Stomach smooth muscle (tissue), 2 donors: ENCODE data around the gene CDCP1.
"Not testable (repeated sequence)": the region's sequence is repeated elsewhere in the genome, so short reads cannot be mapped to it uniquely, and the experiment has no call there.

Source experiments
- H3K27ac ChIP-seq: one replicate; pipeline ENCODE4 v1.7.0; 2013; ENCODE audit warnings: mild to moderate bottlenecking, low read length, inconsistent platforms
- H3K27me3 ChIP-seq, 2 donors: one replicate each; pipeline ENCODE4 v1.7.0; 2013; ENCODE audit warnings: low read length in 2 of 2; ENCODE audit not compliant: insufficient read depth in 2 of 2, control insufficient read depth in 1 of 2
- H3K36me3 ChIP-seq, 2 donors: one replicate each; pipeline ENCODE4 v1.7.0; 2013; ENCODE audit warnings: low read length in 2 of 2; ENCODE audit not compliant: control insufficient read depth in 2 of 2, insufficient read depth in 2 of 2
- H3K4me1 ChIP-seq: one replicate; pipeline ENCODE4 v1.7.0; 2013; ENCODE audit warnings: low read length; ENCODE audit not compliant: control insufficient read depth, insufficient read depth
- H3K4me3 ChIP-seq, 2 donors: one replicate each; pipeline ENCODE4 v1.7.0; 2013; ENCODE audit warnings: low read length in 2 of 2
- H3K9ac ChIP-seq, 2 donors: one replicate each; pipeline ENCODE4 v1.7.0; 2013; ENCODE audit warnings: low read length in 2 of 2, mild to moderate bottlenecking in 1 of 2
- H3K9me3 ChIP-seq, 2 donors: one replicate each; pipeline ENCODE4 v1.7.0; 2013; ENCODE audit warnings: low read length in 2 of 2; ENCODE audit not compliant: control insufficient read depth in 2 of 2
- donor health status: healthy.
- donor health status: Pancreatic carcinoma.

The CDCP1 gene

DNA sequence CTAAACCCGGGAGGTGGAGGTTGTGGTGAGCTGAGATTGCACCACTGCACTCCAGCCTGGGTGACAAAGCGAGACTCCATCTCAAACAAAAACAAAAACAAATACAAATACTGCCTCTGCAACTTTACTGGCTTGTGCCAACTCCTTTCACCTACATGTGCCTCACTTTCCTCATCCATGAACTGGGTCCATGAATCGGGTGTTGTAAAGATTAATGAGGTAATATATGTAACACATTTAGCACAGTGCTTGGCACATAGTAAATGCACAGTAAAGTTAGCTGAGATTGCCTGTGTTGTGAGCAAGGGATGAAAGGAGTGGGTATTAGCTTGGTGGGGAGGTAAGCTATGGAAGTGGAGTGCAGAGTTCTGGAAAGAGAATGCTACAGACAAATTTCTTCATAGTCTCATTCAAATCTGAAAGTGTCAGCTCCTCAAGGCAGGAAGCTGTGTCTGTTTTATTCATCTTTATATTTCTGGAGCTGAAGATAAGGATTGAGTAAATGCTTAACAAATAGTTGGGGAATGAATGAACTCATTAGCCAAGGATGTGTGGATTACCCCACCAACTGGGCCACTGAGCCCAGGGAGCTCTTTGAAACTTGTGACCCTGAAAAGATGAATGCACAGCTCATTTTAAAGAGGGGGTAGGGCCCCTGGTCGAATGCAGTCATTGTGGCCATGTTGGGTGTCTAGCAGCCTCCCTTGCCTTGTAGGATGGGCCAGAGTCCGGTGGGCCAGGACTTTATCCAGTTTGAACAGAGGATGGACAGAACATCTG lies 7.7 kb upstream of the CDCP1 start:
- H3K4me1 ChIP-seq: no peaks in the 10 kb centered on the region
- no peaks in the 10 kb centered on the region for H3K27me3 ChIP-seq
- no peak overlapping the region for H3K4me3 ChIP-seq
- H3K27ac ChIP-seq: no peak overlapping the region
- no peak overlapping the region for H3K9ac ChIP-seq
- peaks cover 0 to 5% of the 10 kb centered on the region in 2 donors for H3K9me3 ChIP-seq
- no peaks in the 10 kb centered on the region for H3K36me3 ChIP-seq

DNA sequence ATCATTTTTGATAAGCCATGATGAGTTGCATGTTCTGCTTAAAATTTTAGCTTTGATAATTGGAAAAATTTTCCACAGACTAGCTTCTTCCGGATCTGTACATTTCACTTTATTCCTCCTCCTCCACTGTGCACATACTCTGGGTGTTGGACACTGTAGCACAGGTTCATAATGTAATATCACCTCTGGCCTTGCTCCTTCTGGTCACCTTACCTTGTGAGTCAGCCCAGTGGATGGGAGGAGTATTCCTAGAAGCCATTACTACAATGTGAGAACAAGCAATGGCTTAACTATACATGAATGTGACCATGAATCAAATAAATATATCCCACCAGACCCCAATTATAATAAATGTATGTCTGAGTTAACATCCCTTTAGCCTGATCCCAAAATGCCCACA lies 6.1 kb upstream of the CDCP1 start:
- no peaks in the 10 kb centered on the region for H3K4me1 ChIP-seq
- H3K4me3 ChIP-seq: no peak overlapping the region
- H3K36me3 ChIP-seq: no peaks in the 10 kb centered on the region
- no peak overlapping the region for H3K27ac ChIP-seq
- no peak overlapping the region for H3K9ac ChIP-seq
- peaks cover 0 to under 1% of the 10 kb centered on the region in 2 donors for H3K27me3 ChIP-seq
- peaks cover 0 to 5% of the 10 kb centered on the region in 2 donors for H3K9me3 ChIP-seq

DNA sequence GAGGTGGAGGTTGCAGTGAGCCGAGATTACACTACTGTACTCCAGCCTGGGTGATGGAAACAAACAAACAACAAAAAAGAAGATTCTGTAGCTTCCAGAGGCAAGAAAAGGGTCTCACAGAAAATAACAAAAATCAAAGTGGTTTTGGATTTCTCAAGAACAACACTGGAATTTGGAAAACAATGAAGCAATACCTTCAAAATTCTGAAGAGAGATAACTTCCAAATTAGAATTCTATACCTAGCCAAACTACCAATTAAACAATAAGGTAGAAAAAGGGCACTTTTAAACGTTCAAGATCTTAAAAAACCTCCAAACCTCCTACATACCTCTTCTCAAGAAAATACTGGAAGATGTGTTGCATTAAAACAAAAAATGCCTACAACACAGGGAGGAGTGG lies 4.9 kb upstream of the CDCP1 start:
- Histone ChIP-seq H3K4me1 (peaks cover 2% of the 10 kb centered on the region), H3K9ac (no peak overlapping the region), H3K36me3 (no peaks in the 10 kb centered on the region), H3K4me3 (no peak overlapping the region), H3K27me3 (peaks cover 8% of the 10 kb centered on the region in 2 donors), H3K9me3 (peaks cover 0 to 5% of the 10 kb centered on the region in 2 donors), H3K27ac (no peak overlapping the region)

DNA sequence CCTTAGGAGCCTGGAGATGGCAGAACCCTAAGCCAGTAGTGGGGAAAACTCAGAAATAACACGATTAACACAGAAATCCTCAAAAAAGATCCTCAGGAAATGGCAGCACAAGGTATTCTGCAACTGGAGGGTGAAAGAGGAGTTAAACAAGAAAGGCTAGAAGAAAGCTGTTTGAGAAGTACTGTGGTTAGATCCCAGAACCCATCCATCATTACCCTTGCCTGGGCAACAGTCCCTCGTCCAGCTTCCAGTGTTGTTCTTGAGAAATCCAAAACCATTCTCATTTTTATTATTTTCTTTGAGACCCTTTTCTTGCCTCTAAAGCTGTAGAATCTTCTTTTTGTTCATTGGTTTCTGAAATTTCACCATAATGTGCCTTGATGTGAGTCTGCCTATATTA lies 2.7 kb upstream of the CDCP1 start:
- Histone ChIP-seq H3K4me1 (peaks cover 12% of the 10 kb centered on the region), H3K36me3 (no peaks in the 10 kb centered on the region), H3K27ac (no peak overlapping the region), H3K27me3 (peaks cover 12 to 13% of the 10 kb centered on the region in 2 donors), H3K9ac (no peak overlapping the region), H3K4me3 (no peak overlapping the region), H3K9me3 (peaks cover 0 to 5% of the 10 kb centered on the region in 2 donors)

DNA sequence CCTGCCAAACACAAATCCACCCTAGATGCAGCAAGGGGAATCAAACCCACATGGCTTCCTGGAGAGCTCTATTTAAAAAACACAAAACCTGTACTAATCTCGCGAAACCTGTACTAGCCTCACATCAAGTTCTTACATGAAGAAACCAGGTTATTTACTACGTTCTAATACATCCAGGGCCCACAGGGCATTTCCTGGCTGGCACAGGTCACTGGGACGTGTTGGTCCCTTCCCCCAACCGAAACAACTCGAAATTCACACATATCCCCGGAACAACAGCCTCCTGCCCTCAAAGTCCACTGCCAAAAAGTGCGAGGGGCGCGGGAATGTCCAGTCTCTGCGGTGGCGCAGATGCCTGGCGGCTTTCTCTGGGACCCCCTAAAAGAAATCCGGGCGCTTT lies 955 bp downstream of the CDCP1 start:
- Histone ChIP-seq H3K4me3 (peak overlapping the region; percentile 68 to 69), H3K9ac (no peak overlapping the region), H3K27ac (no peak overlapping the region), H3K9me3 (no peaks in the 10 kb centered on the region), H3K36me3 (no peaks in the 10 kb centered on the region), H3K27me3 (peaks cover 12 to 13% of the 10 kb centered on the region in 2 donors), H3K4me1 (peaks cover 12% of the 10 kb centered on the region)

DNA sequence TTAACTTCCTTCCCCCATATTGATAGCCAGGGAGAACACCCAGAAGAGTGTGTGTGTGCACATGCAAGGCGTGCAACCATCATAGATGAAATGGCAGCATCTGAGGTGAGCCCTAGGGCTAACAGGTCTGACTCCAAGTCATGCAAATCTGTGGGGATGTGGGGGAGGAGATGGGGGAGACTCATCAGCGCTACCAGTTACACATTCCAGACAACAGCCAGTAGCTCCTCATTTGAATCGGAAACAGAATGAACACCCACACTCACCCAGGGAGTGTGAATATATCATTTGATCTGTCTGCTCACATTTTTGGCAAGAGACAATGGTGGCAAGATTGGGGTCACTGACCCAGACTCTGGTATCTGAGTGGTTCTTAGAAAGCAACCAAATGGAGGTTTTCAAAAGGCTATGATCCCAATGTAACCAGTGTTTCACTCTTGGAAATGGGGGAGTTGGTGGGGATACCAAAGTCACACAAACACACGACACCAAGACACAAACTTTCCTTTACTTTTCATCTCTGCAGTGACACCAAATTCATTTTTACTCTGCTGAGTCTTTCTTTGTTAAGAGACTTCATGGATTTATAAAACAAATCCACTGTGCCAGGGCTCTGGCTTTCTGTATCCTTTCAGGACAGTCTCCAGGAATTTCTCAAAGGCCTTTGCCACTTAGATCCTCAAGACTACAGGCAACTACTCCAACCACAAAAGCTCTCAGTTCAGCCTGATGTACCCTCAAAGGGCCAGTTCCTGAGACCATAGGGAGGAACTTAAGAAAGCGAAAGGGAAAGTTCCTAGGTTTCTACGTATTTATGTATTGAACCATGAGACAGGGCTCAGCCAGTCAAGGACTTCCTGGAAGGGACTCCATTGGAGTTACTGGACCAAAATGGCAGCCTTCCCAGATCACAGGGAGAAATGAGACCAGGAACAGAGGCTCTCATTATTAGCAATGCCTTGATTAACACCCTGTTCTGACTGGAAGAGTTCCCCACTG lies 2.2 kb downstream of the CDCP1 start:
- H3K27ac ChIP-seq: no peak overlapping the region
- peak overlapping the region in 1 of 2 donors; percentile 35 for H3K4me3 ChIP-seq
- H3K4me1 ChIP-seq: peaks cover 12% of the 10 kb centered on the region

DNA sequence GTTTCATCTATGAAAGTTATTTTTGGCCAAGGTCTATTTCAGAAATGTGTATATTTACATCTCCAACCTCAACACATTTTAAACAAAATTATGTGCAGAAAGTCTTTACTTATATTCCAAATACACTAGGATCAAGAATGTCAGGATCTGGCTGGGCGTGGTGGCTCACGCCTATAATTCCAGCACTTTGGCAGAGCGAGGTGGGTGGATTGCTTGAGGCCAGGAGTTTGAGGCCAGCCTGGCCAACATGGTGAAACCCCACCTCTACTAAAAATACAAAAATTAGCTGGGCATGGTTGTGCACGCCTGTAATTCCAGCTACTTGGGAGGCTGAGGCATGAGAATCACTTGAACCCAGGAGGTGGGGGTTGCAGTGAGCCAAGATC lies 5.4 kb downstream of the CDCP1 start:
- not testable (repeated sequence) for H3K9ac ChIP-seq, H3K4me1 ChIP-seq, H3K4me3 ChIP-seq, H3K27ac ChIP-seq, H3K36me3 ChIP-seq, H3K27me3 ChIP-seq, H3K9me3 ChIP-seq

More for the DNA sequence above, 2.2 kb downstream of the CDCP1 start:
- Histone ChIP-seq H3K27me3 (peaks cover 12 to 13% of the 10 kb centered on the region in 2 donors), H3K9ac (no peak overlapping the region), H3K9me3 (no peaks in the 10 kb centered on the region), H3K36me3 (no peaks in the 10 kb centered on the region)

DNA sequence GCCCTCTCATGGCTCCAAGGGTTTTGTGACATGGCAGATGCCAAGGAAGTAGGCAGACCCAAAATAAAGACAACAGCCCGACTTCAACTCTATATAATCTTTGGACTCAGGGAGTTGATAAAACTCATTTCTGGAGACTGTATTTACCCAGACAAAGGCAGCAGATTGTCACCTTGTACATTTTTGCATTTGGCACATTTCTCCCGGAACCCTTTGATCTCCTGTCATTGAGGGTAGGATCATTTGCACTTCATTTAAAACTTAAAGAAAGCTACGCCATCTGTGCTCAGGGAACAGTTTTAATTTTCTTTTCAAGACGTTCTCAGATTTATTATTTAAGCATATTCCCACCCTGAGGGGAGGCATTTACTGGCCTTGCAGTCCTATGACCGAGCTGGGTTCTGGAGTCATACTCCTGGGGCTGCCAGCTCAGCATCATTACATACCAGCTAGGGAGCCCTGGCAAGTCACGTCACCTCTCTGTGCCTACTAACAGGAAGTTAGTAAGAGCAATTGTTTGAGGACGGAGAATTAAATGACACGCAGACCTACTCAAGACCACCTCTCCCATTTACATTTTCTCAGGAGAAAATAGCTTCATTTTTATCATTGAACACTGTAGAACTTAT lies 5.9 kb downstream of the CDCP1 start:
- Histone ChIP-seq H3K27ac (no peak overlapping the region), H3K27me3 (no peaks in the 10 kb centered on the region), H3K9ac (no peak overlapping the region), H3K4me3 (no peak overlapping the region), H3K36me3 (no peaks in the 10 kb centered on the region), H3K9me3 (no peaks in the 10 kb centered on the region), H3K4me1 (peaks cover 3% of the 10 kb centered on the region)

DNA sequence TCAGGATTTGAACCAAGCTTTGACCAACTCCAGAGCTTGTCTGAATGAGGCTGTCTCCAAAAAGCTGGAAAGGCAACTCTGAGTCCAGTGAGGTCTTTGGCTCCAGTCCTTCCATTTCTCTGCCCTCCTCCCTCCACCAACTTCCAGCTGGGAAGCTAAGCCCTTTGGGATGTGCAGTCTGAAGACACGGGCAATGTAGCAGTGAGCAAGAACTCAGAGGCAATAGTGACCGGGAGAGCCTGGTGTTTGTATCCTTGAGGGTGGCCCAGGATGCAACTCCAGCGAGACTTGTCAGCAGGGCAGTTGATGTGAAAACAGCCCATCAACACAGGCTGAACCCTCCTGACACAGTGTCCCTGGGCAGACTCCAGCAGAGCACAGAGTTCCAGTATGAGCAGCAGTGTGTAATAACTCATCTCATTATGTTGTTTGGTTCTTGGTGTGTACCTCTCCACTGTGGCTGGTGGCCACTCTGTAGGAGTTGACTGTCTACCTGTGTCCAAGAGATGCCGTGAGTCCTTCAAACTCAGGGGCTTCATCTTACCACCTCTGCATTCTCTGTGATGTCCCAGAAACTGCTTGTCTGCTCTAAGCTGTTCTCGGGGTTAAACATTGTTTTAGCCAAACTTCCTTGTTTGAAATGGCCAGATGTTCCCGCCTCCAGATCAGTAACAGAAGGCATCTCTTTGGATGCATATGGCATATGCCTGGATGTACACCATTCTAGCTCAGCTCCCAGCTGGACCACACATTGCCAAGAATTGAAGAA lies 6.6 kb downstream of the CDCP1 start:
- Histone ChIP-seq H3K36me3 (no peaks in the 10 kb centered on the region), H3K9me3 (no peaks in the 10 kb centered on the region), H3K4me3 (no peak overlapping the region), H3K27me3 (no peaks in the 10 kb centered on the region), H3K27ac (no peak overlapping the region), H3K9ac (no peak overlapping the region), H3K4me1 (no peaks in the 10 kb centered on the region)

DNA sequence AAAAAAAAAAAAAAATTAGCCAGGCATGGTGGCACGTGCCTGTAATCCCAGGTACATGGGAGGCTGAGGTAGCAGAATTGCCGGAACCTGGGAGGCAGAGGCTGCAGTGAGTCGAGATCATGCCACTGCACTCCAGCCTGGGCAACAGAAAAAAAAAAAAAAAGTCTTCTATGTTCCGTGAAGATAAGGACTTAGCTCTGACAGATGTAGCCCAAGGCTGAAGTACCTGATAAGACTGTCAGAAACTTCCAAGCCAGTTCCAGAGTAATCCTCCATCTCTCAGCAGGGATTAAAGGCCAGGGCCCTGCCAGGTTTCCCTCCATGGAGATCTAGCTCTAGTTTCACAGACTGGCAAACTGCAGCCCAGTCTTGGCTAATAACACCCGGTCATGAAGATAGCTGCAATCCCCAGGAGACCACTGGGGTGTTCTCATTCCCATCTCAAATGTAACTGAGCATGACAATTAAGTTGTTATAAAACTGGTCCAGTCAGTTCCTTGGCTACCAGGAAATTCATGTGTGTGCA lies 8.5 kb downstream of the CDCP1 start:
- Histone ChIP-seq H3K36me3 (no peaks in the 10 kb centered on the region), H3K9me3 (no peaks in the 10 kb centered on the region), H3K27ac (no peak overlapping the region), H3K9ac (no peak overlapping the region), H3K4me3 (no peak overlapping the region), H3K27me3 (no peaks in the 10 kb centered on the region), H3K4me1 (no peaks in the 10 kb centered on the region)
